Panc1 (cell line): ENCODE data around the gene CPNE7. TPM values are rescaled to one million over a fixed set of nuclear protein-coding genes. Genes with fewer than 3 reads are reported as not detected.

Experiments
- ATAC-seq: fragments of 200-7000 bp; cut with Tn5 transposase; 2 replicates; pipeline ENCODE4 v1.9.1; 2020; ENCODE audit warnings: mild to moderate bottlenecking, moderate library complexity
- BruUV-seq: library from RNA; stranded (reverse); fragments of 400-500 nt; replicated peaks from 2 replicates; lab custom pipeline; 2021; lab: Mats Ljungman, UMichigan
- CTCF ChIA-PET: fragments of 300-600 bp; sonication (Branson Sonifier 250); formaldehyde crosslinking; loops from one replicate; lab custom pipeline; 2022; ENCODE audit warnings: antibody characterized with exemption; lab: Charles Lee
- POLR2A ChIA-PET: fragments of 300-600 bp; sonication (Branson Sonifier 250); formaldehyde crosslinking; loops from one replicate; lab custom pipeline; 2022; ENCODE audit warnings: antibody characterized with exemption; lab: Charles Lee
- DNase-seq: peaks from one replicate; pipeline ENCODE4 v3.0.0-alpha.2; 2010; ENCODE audit warnings: low read depth, low spot score
- H3K27ac ChIP-seq: 2 replicates; pipeline ENCODE4 v1.5.1; 2011; ENCODE audit warnings: mild to moderate bottlenecking, low read length, inconsistent platforms
- H3K27me3 ChIP-seq: fragments of 200-500 bp; sonication (Bioruptor generic); 2 replicates; pipeline ENCODE4 v1.6.0; 2014; ENCODE audit warnings: low read length, inconsistent platforms; ENCODE audit not compliant: control insufficient read depth, insufficient read depth
- H3K36me3 ChIP-seq: fragments of 200-500 bp; sonication (Bioruptor generic); 2 replicates; pipeline ENCODE4 v1.5.1; 2014; ENCODE audit warnings: inconsistent platforms, mild to moderate bottlenecking, low read length, moderate library complexity; ENCODE audit not compliant: control insufficient read depth, insufficient read depth
- H3K4me1 ChIP-seq: 2 replicates; pipeline ENCODE4 v1.5.1; 2011; ENCODE audit warnings: inconsistent platforms, mild to moderate bottlenecking, low read length, moderate library complexity; ENCODE audit not compliant: control insufficient read depth, insufficient read depth
- H3K4me3 ChIP-seq, 2 experiments: 2 replicates each; pipeline ENCODE4 v1.5.1; 2011 to 2012; ENCODE audit warnings: low read depth in 2 of 2, low read length in 2 of 2, mild to moderate bottlenecking in 2 of 2, inconsistent platforms in 1 of 2, moderate library complexity in 1 of 2
- H3K9me3 ChIP-seq: fragments of 200-500 bp; sonication (Bioruptor generic); 2 replicates; pipeline ENCODE4 v1.5.1; 2014; ENCODE audit warnings: low read depth, mild to moderate bottlenecking, inconsistent platforms, low read length, moderate library complexity; ENCODE audit not compliant: control insufficient read depth, insufficient read depth
- POLR2AphosphoS5 ChIP-seq: IDR thresholded peaks from 2 replicates; pipeline ENCODE4 v1.6.1; 2012; ENCODE audit warnings: mild to moderate bottlenecking, low read depth, low read length, moderate library complexity
- SIN3A ChIP-seq: IDR thresholded peaks from 2 replicates; pipeline ENCODE4 v1.6.1; 2012; ENCODE audit warnings: low read depth, mild to moderate bottlenecking, low read length, moderate library complexity, borderline replicate concordance; ENCODE audit not compliant: insufficient read depth
- TCF7L2 ChIP-seq: IDR thresholded peaks from 2 replicates; pipeline ENCODE4 v1.6.1; 2011; ENCODE audit warnings: mild to moderate bottlenecking, low read depth, low read length, inconsistent platforms
- in situ Hi-C: cut with HindIII; loops from 2 replicates; pipeline ENCODE4 v1.10.0; 2016; ENCODE audit warnings: low sequenced_read_pairs, low pct_unique_long_range_greater_than_20kb
- intact Hi-C: fragments of 100-400 bp; cut with micrococcal nuclease; formaldehyde crosslinking; loops from one replicate; pipeline ENCODE4 v1.10.0; 2022; ENCODE audit not compliant: unreplicated experiment
- total RNA-seq: library from RNA; stranded (reverse); gene quantifications from one replicate; pipeline ENCODE4 v1.2.1, GENCODE V29; 2021; ENCODE audit not compliant: unreplicated experiment
- TF ChIP-seq, protein P1 (sequence below), 2 experiments: IDR thresholded peaks; 2 replicates each; pipeline ENCODE4 v1.6.1; 2011 to 2012; ENCODE audit warnings: low read depth in 2 of 2, control low read depth in 1 of 2, low read length in 1 of 2, mild to moderate bottlenecking in 1 of 2, moderate library complexity in 1 of 2; ENCODE audit not compliant: insufficient read depth in 1 of 2
- TF ChIP-seq, protein P2 (sequence below): fragments of 450-650 bp; IDR thresholded peaks from 2 replicates; pipeline ENCODE4 v1.5.1; 2017; ENCODE audit warnings: mild to moderate bottlenecking

CPNE7 gene
- total RNA-seq, 1 experiment from 2014 or later, result 32.7 TPM

DNA sequence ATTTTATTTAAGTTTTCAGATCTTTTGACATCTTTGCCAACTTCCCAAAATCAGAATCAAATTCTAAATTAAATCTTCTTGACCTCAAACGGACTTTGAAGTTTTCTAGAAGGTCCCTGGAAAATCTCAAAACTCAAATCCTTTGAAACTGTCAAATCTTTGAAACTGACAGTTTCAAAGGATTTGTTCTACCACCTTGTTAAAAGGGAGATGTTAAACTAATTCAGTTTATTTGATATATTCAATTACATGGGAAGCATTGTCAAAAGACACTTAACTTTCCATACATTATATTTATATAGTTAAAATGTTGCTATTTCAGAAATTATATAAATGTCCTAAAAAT lies 34.5 kb downstream of the CPNE7 start:
- Histone ChIP-seq H3K27ac (no peak overlapping the region; the same call in 1 of the 2 replicates), H3K9me3 (no peaks in the 10 kb centered on the region), H3K4me3 (no peak overlapping the region), H3K4me1 (peaks cover 5% of the 10 kb centered on the region), H3K27me3 (no peaks in the 10 kb centered on the region), H3K36me3 (no peaks in the 10 kb centered on the region)
- POLR2A ChIA-PET, result no interaction called here
- DNase-seq, result no peak
- TF ChIP-seq SIN3A (no peak), TCF7L2 (no peak), POLR2AphosphoS5 (no peak)
- TF ChIP-seq, protein P1, sequence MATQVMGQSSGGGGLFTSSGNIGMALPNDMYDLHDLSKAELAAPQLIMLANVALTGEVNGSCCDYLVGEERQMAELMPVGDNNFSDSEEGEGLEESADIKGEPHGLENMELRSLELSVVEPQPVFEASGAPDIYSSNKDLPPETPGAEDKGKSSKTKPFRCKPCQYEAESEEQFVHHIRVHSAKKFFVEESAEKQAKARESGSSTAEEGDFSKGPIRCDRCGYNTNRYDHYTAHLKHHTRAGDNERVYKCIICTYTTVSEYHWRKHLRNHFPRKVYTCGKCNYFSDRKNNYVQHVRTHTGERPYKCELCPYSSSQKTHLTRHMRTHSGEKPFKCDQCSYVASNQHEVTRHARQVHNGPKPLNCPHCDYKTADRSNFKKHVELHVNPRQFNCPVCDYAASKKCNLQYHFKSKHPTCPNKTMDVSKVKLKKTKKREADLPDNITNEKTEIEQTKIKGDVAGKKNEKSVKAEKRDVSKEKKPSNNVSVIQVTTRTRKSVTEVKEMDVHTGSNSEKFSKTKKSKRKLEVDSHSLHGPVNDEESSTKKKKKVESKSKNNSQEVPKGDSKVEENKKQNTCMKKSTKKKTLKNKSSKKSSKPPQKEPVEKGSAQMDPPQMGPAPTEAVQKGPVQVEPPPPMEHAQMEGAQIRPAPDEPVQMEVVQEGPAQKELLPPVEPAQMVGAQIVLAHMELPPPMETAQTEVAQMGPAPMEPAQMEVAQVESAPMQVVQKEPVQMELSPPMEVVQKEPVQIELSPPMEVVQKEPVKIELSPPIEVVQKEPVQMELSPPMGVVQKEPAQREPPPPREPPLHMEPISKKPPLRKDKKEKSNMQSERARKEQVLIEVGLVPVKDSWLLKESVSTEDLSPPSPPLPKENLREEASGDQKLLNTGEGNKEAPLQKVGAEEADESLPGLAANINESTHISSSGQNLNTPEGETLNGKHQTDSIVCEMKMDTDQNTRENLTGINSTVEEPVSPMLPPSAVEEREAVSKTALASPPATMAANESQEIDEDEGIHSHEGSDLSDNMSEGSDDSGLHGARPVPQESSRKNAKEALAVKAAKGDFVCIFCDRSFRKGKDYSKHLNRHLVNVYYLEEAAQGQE (IDR thresholded peaks at IDR 0.05; ENCODE audit: insufficient read depth in 1 of 2, low read depth in 2 of 2, low read length in 1 of 2), result no peak
- TF ChIP-seq, protein P2, sequence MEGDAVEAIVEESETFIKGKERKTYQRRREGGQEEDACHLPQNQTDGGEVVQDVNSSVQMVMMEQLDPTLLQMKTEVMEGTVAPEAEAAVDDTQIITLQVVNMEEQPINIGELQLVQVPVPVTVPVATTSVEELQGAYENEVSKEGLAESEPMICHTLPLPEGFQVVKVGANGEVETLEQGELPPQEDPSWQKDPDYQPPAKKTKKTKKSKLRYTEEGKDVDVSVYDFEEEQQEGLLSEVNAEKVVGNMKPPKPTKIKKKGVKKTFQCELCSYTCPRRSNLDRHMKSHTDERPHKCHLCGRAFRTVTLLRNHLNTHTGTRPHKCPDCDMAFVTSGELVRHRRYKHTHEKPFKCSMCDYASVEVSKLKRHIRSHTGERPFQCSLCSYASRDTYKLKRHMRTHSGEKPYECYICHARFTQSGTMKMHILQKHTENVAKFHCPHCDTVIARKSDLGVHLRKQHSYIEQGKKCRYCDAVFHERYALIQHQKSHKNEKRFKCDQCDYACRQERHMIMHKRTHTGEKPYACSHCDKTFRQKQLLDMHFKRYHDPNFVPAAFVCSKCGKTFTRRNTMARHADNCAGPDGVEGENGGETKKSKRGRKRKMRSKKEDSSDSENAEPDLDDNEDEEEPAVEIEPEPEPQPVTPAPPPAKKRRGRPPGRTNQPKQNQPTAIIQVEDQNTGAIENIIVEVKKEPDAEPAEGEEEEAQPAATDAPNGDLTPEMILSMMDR, result no peak
- no peak for ATAC-seq
- intact Hi-C loops, result no loop called here
- CTCF ChIA-PET, result no interaction called here
- no TSS peak for BruUV-seq
- in situ Hi-C loops, result no loop called here

DNA sequence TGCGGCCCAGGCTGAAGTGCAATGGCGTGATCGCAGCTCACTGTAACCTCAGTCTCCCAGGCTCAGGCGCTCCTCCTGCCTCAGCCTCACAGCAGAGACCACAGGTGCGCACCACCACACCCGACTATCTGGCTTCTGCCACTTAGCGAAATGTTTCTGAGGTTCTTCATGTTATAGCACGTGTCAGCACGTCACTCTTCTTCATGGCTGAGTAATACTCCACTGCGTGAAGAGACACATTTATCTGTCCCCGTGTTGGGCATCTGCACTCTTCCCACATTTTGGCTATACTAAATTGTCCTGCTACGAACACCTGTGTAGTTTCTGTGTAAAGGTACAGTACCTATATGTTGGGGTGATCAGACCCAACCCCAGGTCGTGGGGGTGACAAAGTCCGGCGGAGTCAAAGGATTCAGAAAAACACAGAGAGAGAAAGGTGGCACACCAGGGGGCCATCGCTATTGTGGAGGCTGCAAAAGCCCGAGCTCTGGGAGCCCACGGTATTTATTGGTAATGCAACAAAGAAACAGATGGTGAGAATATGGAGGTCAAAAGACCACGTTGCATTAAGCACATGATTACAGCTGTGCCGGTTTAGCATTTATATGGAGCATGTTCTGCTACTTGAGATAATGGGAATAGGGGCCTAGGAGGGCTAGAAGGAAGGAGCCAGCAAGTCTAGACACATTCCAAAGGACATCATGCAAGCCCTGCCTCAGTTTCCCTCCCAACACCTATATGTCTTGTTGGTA lies 37.0 kb downstream of the CPNE7 start:
- H3K27ac ChIP-seq, result no peak overlapping the region
- DNase-seq (no peak), ATAC-seq (no peak)
- no peaks in the 10 kb centered on the region for H3K9me3 ChIP-seq
- H3K4me3 ChIP-seq, result no peak overlapping the region
- TF ChIP-seq SIN3A (no peak), POLR2AphosphoS5 (no peak), TCF7L2 (no peak)
- TF ChIP-seq, protein P1 (IDR thresholded peaks at IDR 0.05; ENCODE audit: insufficient read depth in 1 of 2, low read depth in 2 of 2, low read length in 1 of 2), result no peak
- TF ChIP-seq, protein P2, result no peak
- intact Hi-C loops, result no loop called here
- CTCF ChIA-PET, result no interaction called here
- no peaks in the 10 kb centered on the region for H3K36me3 ChIP-seq
- H3K4me1 ChIP-seq, result peaks cover 5% of the 10 kb centered on the region
- in situ Hi-C loops, result no loop called here
- H3K27me3 ChIP-seq, result no peaks in the 10 kb centered on the region
- POLR2A ChIA-PET, result interaction anchor here (0.6 kb wide), 1 partner anchor 70 kb away, joined by 6 read pairs; no protein-coding TSS in a partner anchor
- BruUV-seq, result no TSS peak
